GM18870 (cell line): ENCODE data around the gene ASTN2.

ENCODE experiments used
- ATAC-seq: cut with Tn5 transposase; IDR thresholded peaks from one replicate; pipeline ENCODE4 v1.9.1; 2021; ENCODE audit warnings: moderate library complexity; ENCODE audit not compliant: unreplicated experiment

The ASTN2 gene

DNA sequence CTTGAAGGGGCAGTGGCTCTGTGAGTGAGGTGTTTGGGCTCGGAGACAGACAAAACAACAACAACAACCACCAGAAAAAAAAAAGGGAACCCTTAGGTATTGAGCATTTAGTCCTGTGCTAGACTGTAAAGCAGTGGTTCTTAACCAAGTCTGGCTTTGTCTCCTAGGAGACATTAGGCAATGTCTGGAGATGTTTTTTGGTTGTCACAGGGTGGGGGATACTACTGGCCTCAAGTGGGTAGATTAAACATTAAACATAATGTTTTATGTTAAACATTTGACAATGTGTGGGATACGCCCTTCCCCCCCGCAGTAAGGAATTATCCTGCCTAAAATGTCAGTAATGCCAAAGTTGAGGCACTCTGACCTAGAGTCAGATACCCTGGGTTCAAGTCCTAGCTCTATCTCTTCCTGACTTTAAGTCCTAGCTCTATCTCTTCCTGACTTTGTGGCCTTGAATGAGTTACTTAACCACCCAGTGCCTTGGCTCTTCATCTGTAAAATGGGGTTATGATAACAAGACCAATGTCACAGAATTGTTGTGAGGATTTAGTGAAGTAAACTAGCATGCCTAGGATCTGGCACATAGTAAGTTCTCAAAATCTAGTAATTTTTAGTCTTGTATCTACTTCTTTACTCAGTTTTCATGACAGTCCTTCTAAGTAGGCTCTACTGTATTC is 725.9 kb downstream of the ASTN2 start:
- no peak for ATAC-seq

DNA sequence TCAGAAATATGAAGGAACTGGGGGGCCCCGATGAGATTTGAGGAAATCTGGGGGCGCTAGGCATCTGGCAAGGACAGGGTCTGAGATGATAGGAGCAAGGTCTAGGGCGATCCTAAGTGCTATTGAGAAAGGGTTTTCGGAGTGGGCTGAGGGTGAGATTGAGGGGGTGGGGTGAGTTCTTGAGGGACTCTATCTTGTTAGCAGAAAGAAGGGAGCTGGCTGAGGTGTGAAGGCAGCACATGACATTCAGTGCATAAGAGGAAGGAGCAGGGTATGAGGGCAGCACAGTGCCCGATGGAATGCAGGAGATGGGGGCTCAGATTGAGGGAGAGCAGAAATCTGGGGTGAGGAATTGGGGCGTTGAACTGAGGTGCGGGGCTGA is 727.1 kb downstream of the ASTN2 start:
- ATAC-seq: peak; percentile 0

DNA sequence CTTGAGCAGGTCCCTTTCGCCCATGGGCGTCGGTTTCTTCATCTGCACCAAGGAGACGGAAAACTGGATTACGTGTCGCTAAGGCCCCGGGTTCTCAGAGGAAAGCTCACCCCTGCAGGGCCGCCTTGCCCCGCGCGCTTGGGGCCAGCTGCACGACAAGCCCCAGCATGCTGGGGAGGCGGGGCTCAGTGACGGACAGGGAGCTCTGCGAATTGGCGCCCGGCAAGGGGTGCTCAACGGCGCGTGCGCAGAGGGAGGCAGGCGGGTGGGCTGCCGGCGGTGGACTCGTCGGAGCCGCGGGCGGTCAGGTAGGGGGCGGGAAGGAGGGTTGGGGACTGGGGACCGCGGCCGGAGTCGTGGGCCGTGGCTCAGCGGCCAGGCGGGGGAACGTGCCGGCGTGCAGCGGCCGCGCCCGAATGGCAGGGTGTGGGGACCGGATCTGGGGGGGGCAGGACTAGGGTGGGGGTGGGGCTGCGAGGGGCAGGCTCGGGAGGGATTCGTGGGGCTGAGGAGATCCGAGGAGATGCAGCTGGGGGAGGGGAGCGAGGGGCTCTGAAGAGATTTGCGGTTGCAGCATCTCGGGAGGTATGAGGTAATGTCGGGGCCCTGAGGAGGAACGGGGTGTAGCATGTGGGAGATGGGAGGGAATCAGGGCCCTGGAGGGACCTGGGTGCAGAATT is 727.6 kb downstream of the ASTN2 start, which contains the start of gene TRIM32:
TRIM32 (plus strand) TSS at position 232 of the 680 bp plus-strand sequence. CDS start 10,438 bp downstream, outside the sequence.
- ATAC-seq: peak; percentile 89

DNA sequence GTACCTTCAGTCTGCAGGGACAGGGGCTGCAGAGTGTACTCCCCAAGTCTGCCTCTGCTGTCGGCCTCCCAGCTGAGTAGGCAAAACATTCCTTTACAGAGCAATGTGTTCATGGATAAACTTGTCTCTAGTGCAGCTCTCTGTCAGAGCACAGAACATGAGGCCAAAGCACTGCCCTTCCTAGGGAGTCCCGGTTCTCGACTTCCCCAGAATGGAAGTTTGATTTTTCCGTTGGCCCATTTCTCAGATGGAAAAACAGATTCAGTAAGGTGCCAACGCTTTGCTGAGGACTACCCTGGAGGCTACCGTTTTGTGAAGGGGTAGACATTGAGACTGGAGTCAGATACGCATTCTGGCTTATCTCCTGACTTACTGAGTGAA is 728.2 kb downstream of the ASTN2 start:
- ATAC-seq: peak; percentile 47

DNA sequence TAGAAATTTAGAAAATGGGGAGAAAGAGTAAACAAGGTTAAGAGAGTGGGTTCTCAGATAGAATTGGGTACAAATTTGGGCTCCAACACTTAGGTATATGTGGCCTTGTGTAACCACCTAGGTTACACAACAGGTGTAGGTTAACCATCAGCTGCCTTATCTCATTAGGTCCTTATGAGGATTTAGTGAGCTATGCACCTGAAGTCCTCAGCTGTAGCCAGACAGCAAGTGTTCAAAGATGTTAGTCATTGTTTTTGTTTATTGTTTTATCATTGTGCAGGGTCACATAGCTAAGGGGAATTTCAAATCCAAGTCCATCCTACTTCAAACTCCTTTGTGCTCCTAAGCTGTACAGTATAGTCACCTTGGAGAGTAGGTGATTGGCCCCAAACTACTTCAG is 728.7 kb downstream of the ASTN2 start:
- peak; percentile 2 for ATAC-seq

DNA sequence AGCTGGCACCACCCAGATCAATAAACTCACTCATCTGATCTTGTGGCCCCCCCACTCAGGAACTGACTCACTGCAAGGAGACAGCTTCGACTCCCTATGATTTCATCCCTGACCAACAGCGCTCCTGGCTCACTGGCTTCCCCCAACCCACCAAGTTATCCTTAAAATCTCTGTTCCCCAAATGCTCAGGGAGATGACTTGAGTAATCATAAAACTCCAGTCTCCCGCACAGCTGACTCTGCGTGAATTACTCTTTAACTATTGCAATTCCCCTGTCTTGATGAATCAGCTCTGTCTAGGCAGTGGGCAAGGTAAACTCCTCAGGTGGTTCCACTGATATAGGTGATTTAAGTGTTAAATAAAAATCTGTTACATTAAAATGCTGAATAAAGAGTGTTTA is 729.7 kb downstream of the ASTN2 start:
- no peak for ATAC-seq

DNA sequence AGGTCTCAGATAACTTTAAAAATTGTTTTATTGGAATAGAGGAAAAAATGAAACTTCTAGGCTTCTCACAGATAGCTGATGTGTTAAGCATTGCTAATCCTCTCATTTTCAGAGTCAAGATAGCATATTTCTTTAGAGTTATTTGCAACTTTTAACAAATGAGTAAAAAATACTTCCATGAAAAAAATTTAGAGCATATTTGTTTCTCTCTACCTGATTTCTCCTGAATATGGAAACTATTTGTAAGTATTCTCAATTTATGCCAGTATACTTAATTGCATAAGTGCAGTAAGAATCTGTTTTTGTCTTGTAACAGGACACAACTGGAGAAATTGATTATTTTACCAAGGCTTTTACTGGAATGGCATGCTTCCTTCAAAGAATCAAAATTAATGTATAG is 731.3 kb downstream of the ASTN2 start:
- ATAC-seq: no peak

DNA sequence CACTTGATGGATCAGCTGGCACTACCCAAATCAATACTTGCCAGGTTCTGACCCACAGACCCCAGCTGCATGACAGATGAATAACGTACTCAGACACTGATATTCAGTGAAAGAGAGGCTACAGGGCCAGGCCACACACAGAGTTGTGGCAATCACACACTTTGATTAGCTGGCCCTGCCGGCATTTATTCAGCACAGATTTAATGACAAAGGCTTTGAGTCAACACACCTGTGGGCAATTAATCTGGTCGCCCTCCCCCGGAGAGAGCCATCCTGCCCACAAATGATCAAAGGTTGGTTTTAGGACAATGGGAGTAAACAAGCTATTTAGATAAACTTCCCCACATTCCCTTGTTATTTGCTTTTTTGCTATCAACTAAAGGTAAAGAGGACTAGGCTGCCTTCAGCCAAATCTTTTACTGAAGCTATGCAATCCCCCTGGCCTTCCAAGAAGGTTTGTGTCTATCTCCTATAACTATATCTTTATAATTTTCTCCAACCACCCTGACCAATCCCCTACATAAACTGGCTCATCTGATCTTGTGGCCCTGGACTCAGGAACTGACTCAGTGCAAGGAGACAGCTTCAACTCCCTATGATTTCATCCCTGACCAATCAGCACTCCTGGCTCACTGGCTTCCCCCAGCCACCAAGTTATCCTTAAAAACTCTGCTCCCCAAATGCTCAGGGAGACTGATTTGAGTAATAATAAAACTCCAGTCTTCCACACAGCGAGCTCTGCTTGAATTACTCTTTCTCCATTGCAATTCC is 740.5 kb downstream of the ASTN2 start:
- ATAC-seq: no peak

DNA sequence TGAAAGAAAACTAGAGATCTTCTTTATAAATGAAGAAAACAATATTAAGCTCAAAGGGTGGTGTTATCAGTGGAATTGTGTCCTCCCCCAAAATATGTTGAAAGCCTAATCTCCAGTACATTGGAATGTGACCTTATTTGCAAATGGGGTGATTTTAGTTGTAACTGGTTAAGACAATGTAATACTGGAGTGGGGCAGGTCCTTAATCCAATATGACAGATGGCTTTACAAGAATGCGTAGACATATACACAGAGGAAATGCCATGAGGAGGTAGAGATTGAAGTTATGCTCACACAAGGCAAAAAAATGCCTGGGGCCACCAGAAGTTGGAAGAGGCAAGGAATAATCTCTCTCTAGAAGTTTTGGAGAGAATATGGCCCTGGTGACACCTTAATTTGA is 741.5 kb downstream of the ASTN2 start:
- no peak for ATAC-seq

DNA sequence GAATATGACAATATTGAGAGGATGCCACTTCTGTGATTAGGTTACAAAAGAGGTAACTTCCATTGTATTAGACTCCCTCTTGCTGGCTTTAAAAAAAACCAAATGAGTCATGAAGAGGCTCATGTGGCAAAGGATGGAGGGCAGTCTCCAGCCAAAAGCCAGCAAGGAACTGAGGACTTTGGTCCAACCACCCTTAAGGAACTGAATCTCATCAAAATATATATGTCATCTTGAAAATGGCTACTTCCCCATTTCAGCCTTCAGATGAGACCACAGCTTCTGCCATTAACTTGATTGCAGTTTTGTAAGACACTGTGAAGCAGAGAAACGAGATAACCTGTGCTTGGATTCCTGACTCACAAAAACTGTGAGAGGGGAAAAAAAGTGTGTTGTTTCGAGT is 743.3 kb downstream of the ASTN2 start:
- ATAC-seq: no peak

DNA sequence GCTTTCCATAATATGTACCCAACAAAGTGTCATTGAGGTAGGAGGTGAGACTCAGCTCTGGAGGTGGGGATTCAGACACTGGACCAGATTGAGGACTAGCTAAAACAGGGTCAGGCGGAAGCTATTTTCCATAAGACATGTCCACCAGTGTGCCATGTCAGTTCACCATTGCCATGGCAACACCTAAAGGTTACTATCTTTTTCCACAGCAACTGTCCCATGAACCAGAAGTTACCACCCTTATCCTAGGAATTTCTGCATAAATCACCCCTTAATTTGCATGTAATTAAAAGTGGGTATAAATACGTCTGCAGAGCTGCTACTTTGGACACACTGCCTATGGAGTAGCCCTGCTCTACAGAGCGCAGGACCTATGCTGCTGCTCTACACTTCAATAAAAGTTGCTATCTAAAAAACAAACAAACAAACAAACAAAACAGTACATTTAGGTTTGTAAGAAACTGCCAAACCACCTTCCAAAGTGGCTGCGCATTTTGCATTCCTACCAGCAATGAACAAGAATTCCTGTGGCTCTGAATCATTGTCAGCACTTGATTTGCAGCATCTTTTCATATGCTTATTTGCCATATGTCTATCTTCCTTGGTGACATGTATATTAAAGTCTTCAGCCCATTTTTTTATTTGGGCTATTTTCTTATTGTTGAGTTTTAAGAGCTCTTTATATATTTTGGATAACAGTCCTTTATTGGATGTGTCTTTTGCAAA is 745.7 kb downstream of the ASTN2 start:
- no peak for ATAC-seq

DNA sequence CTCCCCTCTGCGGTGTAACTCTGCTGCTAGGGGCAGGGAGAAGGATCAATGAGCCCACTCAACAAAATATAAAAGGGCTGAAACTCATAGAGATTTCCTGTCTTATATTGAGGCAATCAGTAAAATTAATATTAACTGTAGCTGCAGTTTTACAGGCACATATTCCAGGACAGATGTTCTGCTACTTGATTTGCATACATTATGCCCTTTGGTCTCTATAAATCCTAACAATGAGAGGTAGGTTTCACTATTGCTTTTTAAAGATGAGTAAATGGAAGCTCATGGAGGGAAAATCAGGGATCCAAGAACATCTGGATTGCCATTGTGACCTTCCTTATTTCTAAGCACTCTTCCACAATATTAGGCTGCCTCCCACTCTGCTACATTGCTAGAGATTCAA is 751.3 kb downstream of the ASTN2 start:
- no peak for ATAC-seq

DNA sequence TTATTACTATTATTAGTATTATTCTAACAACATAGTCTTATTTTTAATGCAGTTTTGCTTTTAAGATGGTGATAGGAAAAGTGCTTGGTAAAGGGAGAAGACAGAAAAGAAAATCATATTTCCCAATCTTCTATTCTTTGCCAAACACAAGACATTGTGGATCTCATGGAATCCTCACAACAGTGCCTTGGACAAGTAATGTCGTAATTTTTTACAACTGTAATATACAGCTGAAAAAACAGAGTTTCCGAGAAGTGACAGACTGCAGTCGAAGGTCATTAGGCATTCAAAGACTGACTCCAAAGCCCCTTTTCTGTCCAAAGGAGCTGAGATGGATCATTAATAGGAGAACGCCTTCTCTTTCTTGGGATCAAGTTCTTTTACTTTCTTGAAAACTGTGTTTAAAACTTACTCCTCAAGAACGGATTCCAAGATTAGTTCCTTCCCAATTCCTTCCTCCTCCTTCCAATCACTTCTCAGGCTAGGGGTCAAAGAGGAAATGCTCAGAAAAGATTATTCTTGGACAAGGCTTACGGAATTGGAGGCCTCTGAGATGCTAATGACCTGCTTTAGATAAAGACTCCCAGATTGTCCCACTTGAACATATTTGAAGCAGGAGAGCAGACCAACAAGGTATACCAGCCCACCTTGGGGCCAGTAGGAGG is 752.1 kb downstream of the ASTN2 start:
- ATAC-seq: no peak

DNA sequence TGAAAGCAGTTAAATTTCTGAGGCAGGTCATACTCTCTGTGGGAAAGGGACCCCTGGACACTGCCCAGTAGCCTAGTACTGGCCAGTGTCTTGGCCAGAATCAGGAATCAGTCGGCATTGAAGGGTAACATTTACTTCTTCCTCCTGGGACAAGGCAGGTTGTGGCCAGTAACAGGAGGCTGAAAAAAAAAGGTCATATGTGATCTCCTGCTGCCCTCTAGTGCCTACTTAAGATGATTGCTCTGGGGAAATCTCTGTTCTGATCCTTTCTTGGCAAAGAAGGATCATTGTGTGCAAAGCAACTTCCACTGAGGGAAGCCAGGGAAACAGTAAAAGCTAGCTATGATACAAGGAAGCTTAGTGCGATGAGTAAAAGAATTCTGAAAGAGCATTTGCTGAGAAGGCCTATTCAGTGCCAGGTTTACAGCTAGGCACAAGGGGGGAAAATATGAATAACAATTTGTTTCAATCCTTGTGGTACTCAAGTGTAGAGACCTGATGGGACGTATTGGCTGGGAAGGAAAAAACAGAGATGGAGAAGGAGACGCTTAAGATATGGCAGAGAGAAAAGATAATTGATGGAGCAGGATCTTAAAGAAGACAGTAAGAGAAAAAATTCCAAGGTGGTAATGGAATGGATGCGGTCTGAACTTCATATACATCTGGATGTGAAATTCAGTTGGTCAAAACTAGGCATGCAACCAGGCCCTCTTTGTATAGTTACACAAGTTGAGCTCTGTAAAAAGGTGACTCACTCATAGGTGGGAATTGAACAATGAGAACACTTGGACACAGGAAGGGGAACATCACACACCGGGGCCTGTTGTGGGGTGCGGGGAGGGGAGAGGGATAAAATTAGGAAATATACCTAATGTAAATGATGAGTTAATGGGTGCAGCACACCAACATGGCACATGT is 753.6 kb downstream of the ASTN2 start:
- ATAC-seq: peak; percentile 89

DNA sequence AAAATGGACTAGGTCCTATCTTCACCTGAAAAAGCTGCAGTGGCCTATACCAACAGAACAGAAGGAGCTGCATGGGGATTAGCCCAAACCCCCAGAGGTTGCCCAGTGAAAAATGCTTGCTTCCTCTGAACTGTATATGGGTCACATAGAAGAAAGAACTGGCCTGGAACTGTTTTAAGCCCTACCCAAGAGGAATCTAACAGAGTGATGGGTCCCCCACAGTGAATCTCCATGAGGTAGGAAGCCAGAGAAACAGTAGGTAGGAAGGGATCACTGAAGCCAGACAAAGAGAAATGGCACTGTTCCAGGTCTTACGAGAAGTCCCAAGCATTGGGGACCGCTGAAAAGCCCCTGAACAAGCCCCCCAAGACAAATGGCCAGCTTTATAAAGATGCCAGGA is 756.6 kb downstream of the ASTN2 start:
- ATAC-seq: no peak

DNA sequence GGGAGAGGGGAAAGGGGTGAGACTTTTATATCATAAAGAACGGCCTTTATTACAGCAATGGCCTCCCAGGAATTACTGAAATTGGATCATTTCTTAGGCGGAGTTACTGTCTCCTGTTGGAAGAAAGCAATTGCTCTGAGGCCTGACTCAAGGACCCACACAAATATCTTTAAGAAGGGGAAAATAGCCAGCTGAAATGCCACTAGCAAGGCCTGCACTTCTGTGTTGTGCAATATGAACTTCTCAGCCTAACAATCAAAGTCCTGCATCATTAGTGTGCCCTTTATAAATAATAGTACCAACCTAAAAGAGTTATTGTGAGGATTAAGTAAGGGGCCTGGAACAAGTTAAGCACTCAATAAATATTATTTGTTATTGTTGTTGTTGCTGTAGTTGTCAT is 757.9 kb downstream of the ASTN2 start:
- no peak for ATAC-seq

DNA sequence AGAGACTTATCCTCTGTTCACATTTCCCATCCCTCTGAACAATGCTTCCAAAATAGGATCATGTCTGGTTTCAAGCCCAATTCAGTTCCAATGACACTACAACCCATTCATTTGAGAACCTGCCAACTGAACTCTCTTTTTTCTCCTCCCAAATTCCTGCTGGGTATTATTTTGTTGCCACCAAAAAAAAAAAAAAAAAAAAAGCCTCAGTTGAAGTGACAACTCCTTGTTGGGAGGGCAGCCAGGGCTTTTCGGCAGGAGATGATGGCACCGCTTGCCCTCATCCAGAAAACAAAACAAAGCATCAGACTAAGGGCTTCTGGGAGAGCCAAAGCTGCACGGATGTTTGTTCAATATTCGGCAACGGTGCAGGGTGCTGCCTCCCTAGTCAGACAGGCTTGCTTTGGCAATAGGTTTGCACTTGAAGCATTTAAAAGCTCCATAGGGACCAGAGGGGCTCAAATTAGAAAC is 758.3 kb downstream of the ASTN2 start:
- ATAC-seq: no peak

DNA sequence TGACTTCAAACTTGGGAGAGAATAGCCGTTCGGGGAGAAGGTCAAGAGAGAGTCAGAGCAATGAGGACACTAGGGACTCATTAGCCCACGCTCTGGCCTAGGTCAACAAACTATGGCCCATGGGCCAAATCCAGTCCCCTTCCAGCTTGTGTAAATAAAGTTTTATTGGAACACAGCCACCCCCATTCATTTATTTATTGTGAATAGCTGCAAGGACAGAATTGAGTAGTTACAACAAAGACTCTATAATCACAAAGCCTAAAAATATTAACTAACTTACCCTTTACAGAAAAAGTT is 760.9 kb downstream of the ASTN2 start:
- ATAC-seq: no peak

DNA sequence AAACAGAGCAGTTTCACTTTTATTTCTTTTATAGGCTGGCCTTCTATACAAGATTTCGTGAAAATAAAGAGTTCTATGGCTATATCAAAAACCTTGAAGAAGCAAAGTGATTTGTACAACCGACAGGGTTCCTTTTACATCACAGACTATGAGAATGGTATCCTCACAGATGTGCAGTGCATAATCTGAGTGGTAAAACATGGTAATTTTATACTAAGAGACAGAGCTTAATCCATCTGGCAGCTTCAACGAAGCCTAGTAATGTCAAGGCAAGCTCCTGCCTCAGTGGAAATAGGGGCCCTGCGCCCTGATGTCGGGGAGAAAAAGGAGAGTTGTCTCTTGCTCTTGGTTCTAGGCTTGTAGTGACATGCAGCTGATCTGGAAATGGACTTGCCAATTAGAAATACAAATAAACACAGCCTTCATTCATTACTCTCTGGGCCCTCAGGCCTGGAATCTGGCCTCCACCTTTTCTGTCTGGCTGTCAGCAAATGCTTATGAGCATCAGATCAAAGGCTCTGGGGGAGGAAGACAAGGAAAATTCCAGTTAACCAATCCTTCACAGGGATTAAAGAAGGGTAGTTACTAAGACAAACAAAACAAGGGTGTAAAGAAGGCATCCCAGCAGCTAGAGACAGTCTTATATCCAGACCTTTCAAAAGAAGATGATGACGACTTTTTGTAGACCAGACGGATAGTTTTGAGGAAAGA is 761.4 kb downstream of the ASTN2 start:
- no peak for ATAC-seq
